GF-D8 (cell line): ENCODE results near the gene IGFBPL1.
"Not testable (repeated sequence)": the region's sequence is repeated elsewhere in the genome, so short reads cannot be mapped to it uniquely, and the experiment has no call there.

Experiments used
- DNase-seq: peaks from one replicate; lab custom pipeline; 2025; lab: John Stamatoyannopoulos, UW

The IGFBPL1 gene, protein sequence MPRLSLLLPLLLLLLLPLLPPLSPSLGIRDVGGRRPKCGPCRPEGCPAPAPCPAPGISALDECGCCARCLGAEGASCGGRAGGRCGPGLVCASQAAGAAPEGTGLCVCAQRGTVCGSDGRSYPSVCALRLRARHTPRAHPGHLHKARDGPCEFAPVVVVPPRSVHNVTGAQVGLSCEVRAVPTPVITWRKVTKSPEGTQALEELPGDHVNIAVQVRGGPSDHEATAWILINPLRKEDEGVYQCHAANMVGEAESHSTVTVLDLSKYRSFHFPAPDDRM

GRCh38 chr9:38423973-38424843, at the start of gene IGFBPL1:
TSS of gene IGFBPL1 (minus strand) at chr9:38424454. CDS start at chr9:38424424, 30 bp downstream.
- no peak for DNase-seq

DNA sequence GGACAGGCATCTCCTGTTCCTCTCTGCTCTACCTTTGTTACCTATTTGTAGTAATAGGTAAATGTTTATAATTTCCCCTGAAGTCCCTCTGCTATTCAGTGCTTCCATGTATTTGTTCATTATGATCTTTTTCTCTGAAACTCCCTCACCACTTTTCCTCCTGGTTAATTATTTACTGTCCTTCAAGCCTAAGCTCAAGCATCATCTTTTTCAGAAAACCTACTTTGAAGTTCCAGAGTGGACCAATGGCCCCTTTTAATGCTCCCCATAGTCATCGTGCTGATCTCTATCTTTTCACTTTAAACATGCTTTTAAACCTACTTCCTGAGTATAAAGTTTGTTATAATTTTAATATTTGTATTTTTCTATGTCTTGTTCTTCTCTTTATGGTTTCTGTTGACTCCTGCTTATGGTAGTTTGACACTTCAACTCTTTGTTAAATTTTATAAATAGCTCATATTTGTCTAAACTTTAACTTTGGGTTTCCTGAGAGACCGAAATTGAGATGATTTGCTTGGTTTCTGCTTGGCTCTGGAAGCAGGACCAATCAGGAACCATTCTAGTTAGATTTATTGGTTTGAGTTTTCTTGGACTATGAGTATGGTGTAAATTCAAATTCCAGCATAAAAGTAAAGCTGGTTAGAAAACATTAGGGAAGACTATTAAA, 48.5 kb upstream of the IGFBPL1 start:
- DNase-seq: not testable (repeated sequence)

DNA sequence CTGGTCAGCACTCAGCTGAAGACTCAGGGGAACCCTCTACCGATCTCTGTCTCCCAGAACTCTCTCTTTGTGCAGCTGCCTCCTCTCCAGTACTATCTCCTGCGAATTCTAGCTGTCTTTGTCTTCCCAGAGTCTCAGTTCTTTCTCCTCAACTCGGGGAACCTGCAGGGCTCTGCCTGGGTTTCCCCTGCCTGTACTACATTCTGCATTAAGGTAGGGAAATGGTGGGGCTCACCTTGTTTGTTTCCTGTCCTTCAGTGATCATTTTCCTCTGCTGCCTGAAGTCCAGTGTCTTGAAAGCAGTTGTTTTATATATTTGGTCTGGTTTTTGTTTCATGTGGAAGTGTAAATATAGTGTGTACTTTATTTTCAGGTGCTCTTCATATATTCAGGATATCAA, 43.1 kb upstream of the IGFBPL1 start:
- DNase-seq: no peak

DNA sequence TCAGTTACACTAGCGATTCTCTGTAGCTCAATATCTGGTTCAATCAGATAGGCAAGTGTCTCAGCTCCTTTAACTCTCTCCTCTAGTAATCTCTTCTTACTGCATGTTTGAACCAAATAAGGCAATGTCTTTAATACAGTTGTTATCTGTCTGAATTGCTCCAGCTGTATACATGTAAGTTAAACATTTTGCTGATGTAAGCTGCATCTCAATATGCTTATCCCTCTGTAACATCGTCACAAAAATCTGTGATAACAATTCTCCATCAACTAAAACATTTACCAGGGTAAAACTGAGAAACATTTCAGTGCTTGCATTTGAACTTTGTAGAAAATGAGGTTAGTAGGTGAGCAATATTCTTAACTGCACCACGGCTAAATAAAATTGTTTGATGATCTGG, 29.6 kb upstream of the IGFBPL1 start:
- no peak for DNase-seq

DNA sequence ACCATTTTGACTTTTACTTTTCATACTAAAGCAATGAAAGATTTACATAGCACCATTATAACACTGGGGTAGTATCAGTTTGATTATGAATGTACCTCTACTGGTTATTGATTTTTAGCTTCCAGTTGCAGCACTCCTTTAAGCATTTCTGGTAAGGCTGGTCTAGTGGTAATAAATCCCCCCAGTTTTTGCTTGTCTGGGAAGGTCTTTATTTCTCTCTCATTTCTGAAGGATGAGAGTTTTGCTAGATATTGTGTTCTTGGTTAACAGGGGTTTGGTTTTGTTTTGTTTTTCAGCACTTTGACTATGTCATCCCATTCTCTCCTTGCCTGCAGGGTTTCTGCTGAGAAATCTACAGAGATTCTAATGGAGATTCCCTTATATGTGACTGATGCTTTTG, 26.9 kb upstream of the IGFBPL1 start:
- no peak for DNase-seq

GRCh38 chr9:38447703-38448102, 23.4 kb upstream of the IGFBPL1 start:
- no peak for DNase-seq

- no peak for DNase-seq
Observed at GRCh38 chr9:38445154-38446043, 21.1 kb upstream of the IGFBPL1 start.

DNA sequence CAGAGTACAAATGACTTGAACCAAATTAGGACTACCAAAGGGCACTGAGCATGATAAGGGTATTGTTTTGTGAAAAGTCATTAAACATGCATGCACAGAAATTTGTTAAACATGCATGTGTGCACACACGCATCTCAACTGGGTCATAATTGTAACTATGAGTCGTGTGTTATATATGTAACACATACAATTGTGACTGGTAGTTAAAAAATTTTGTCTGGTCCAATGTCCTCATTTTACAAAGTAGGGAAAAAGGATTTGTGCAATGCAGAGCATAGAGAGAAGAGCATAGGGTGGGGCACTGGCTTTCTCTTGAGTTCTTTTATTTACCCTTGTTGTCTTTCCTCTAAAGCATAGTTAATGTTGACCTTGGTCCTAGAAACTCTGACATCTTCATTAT, 19.3 kb upstream of the IGFBPL1 start:
- DNase-seq: no peak

GRCh38 chr9:38443181-38443580, 18.9 kb upstream of the IGFBPL1 start:
- no peak for DNase-seq

DNA sequence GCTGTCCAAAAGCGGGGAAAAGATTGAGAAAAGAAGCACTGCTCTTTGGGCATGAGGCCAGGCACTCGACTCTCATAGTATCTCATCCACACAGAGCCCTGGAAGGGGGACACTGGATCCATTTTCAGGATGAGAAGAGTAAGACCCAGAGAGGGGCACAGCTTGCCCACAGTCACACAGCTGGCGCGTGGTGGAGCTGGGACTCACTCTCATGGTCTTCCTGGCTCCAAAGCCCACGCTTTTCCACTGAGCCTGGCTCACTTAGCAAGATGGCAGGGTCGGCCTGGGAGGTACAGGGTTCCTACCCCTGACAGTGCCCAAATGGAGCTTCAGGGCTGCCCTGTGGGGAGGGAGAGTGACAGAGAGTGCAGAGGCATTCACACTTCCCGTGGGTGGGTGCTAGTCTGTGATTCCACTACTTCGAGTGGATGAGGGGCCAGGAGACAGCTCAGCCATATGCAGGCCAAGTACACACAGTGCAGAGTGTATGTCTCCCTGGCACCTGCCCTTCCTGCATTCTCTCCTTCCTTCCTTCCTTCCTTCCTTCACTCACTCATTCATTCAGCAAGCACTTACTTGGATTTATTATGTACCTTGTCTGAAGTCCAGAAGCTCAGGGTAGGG, 18.3 kb upstream of the IGFBPL1 start:
- DNase-seq: no peak

GRCh38 chr9:38441347-38442085, 17.3 kb upstream of the IGFBPL1 start:
- no peak for DNase-seq

- DNase-seq: no peak
Observed at GRCh38 chr9:38440516-38440915, 16.3 kb upstream of the IGFBPL1 start.

GRCh38 chr9:38439916-38440301, 15.7 kb upstream of the IGFBPL1 start:
- no peak for DNase-seq

- DNase-seq: no peak
Observed at GRCh38 chr9:38439291-38439915, 15.1 kb upstream of the IGFBPL1 start.

- DNase-seq: no peak
Observed at GRCh38 chr9:38437193-38437823, 13.1 kb upstream of the IGFBPL1 start.

- DNase-seq: no peak
Observed at GRCh38 chr9:38436708-38437107, 12.5 kb upstream of the IGFBPL1 start.

GRCh38 chr9:38435521-38435920, 11.3 kb upstream of the IGFBPL1 start:
- DNase-seq: no peak

GRCh38 chr9:38434853-38435252, 10.6 kb upstream of the IGFBPL1 start:
- no peak for DNase-seq

DNA sequence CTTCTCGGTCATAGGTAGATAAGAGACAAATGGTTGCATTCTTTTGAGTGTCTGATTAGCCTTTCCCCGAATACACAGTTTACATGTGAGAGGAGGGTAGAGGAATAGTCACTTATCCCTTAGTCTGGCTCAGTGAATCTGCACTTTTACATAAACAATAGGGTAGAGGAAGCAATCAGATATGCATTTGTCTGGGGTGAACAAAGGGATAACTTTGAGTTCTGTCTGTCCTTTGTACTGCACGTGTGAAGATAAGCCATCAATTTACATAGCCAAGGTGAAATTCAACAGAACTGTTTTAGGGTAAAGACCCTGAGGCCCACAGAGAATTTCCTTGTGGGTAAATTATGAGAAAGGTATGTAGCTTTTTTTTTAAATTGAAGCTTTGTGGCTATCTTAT, 10.1 kb upstream of the IGFBPL1 start:
- no peak for DNase-seq
